ENCODE data around the gene MCC.

Gene MCC

DNA sequence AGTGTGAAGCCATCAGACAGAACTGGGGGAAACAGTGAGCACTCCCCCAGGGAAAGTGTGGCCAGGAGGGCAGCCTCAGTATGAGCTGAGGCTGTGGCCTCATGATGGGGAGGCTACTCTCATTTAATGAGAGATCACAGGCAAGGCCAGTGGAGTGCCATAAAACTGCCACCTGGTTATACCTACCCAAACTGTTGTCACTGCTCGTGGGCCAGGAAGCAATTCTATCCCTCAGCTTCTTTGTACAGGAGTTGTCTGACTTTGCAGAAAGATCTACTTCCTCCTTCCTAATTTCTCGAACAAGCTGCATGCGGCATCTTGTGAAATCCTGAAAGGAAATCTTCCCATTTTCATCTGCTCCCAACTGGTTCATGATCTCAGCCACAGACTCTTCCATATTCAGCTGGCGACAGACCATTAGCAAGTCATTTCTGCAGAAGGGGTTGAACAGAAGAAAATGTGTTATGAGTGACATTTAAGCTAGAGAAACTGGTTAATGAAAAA, 103.4 kb downstream of the MCC start:
- Histone ChIP-seq H3K27ac (ENCODE audit: low read depth, low read length) (no peak overlapping the region), H3K36me3 (ENCODE audit: control insufficient read depth, insufficient read depth, low read length) (no peaks in the 10 kb centered on the region), H3K9ac (ENCODE audit: low read depth, low read length) (no peak overlapping the region), H3K27me3 (ENCODE audit: control insufficient read depth, insufficient read depth, low read length) (no peaks in the 10 kb centered on the region), H3K4me1 (ENCODE audit: control insufficient read depth, insufficient read depth, low read length) (no peaks in the 10 kb centered on the region), H3K4me3 (ENCODE audit: low read depth, low read length) (no peak overlapping the region), H3K9me3 (ENCODE audit: control insufficient read depth, insufficient read depth, low read length) (no peaks in the 10 kb centered on the region)

DNA sequence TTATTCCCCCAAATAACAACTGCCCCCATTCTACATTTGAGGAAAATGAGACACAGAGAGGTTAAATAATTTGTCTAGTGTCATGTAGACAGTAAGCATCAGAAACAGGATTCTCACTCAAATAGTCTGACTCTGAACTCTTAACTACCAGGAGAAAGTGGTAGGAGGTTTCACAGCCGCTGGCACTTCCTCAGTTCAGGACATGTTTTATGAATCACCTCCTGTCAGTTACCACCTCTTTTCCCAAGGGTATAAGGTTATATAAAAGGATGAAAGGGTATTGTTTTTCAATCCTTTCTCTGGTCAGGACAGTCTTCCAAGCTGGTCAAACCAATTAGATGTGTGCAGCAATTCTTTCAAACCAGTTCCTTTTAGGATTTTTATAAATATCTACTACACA, 105.5 kb downstream of the MCC start:
- no peak overlapping the region for H3K4me3 ChIP-seq (ENCODE audit: low read depth, low read length)
- no peaks in the 10 kb centered on the region for H3K9me3 ChIP-seq (ENCODE audit: control insufficient read depth, insufficient read depth, low read length)
- H3K4me1 ChIP-seq (ENCODE audit: control insufficient read depth, insufficient read depth, low read length): peaks cover 5% of the 10 kb centered on the region; the same call in 1 of the 2 replicates
- H3K27ac ChIP-seq (ENCODE audit: low read depth, low read length): no peak overlapping the region
- no peak overlapping the region for H3K9ac ChIP-seq (ENCODE audit: low read depth, low read length)
- H3K27me3 ChIP-seq (ENCODE audit: control insufficient read depth, insufficient read depth, low read length): no peaks in the 10 kb centered on the region
- H3K36me3 ChIP-seq (ENCODE audit: control insufficient read depth, insufficient read depth, low read length): no peaks in the 10 kb centered on the region

DNA sequence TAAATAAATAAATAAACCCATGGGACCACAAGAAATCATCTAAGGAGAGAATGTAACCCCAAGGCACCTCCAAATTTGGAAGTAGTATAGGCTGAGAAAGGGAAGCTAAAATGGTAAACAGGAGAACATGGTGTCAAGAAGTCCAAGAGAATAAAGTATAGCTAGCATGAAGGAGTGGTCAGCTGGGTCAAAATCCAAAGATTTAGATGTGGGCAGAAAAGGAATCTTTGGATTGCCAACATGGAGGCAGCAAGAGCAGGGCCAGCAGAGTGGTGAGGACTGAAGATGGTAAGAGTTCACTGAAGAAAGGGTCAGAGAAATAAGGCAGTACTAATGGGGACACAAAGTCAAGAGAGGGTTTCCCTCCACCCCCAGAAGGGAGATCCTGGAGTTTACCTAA, 106.5 kb downstream of the MCC start:
- Histone ChIP-seq H3K36me3 (ENCODE audit: control insufficient read depth, insufficient read depth, low read length) (no peaks in the 10 kb centered on the region), H3K9ac (ENCODE audit: low read depth, low read length) (no peak overlapping the region), H3K4me3 (ENCODE audit: low read depth, low read length) (no peak overlapping the region), H3K4me1 (ENCODE audit: control insufficient read depth, insufficient read depth, low read length) (peaks cover 5% of the 10 kb centered on the region; the same call in 1 of the 2 replicates), H3K27ac (ENCODE audit: low read depth, low read length) (no peak overlapping the region), H3K27me3 (ENCODE audit: control insufficient read depth, insufficient read depth, low read length) (no peaks in the 10 kb centered on the region), H3K9me3 (ENCODE audit: control insufficient read depth, insufficient read depth, low read length) (no peaks in the 10 kb centered on the region)

DNA sequence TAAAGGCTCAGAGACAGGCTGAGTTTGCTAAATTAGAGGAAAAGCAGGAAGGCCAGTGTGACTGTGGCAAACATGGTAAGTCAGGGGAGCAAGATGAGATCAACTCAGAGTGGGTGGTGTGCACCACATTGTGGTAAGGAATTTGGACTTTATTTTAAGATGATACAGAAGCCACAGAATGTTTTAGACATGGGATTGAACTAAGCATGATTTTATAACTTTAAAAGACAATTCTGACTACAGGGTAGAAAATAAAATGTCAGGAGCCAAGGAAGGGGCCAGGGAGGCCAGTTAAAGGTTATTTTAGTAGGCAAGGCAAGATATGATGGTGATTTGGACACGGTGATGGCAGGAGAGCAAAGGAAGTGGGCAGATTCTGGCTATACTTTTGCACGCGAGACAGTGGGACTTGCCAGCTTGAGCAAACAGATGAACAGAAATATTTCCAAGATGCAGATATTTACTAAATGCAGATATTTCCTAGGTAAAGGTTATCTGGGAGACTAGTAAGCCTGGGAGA, 107.4 kb downstream of the MCC start:
- Histone ChIP-seq H3K9me3 (ENCODE audit: control insufficient read depth, insufficient read depth, low read length) (no peaks in the 10 kb centered on the region), H3K36me3 (ENCODE audit: control insufficient read depth, insufficient read depth, low read length) (no peaks in the 10 kb centered on the region), H3K9ac (ENCODE audit: low read depth, low read length) (no peak overlapping the region), H3K27me3 (ENCODE audit: control insufficient read depth, insufficient read depth, low read length) (no peaks in the 10 kb centered on the region), H3K4me1 (ENCODE audit: control insufficient read depth, insufficient read depth, low read length) (peaks cover 5% of the 10 kb centered on the region; the same call in 1 of the 2 replicates), H3K4me3 (ENCODE audit: low read depth, low read length) (no peak overlapping the region), H3K27ac (ENCODE audit: low read depth, low read length) (no peak overlapping the region)

DNA sequence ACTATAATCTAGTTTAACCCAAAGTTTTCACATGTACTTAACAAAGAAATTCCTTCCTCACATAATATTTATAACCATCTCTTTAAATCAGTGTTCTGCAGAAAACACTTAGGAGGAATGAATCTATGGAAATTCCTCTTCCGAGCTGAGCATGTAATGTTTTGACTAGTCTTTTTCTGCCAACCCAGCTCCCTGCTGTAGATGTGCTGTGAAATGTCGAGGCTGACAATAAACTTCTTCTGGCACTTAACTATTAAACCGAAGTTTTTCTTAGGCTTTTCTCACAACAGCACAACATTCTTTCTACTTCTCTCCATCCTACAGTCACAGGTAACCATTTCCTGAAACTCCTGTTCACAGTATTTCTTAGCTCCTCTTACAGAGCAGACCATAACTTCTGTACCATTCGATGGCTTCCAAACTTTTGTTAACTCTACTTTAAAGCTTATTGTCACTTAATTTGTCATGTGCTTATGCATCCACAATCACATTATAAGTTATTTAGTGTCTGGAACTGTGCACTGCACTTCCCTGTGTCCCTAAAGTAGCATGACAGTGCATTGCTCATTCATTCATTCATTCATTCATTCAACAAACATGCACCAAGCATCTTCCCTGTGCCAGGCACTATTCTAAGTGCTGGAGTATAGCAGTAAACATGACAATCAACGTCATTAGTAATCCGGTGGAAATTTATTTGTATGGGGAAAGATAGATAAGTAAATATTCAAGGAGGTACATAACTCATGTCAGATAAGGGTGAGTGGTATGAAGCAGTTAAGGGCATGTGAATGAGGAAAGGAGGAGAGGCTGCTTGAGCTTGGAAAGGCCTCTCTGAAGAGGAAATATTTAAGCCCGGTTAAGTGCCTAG, 108.1 kb downstream of the MCC start:
- Histone ChIP-seq H3K4me1 (ENCODE audit: control insufficient read depth, insufficient read depth, low read length) (peaks cover 5% of the 10 kb centered on the region; the same call in 1 of the 2 replicates), H3K27me3 (ENCODE audit: control insufficient read depth, insufficient read depth, low read length) (no peaks in the 10 kb centered on the region), H3K27ac (ENCODE audit: low read depth, low read length) (no peak overlapping the region), H3K9me3 (ENCODE audit: control insufficient read depth, insufficient read depth, low read length) (no peaks in the 10 kb centered on the region), H3K36me3 (ENCODE audit: control insufficient read depth, insufficient read depth, low read length) (no peaks in the 10 kb centered on the region), H3K4me3 (ENCODE audit: low read depth, low read length) (no peak overlapping the region), H3K9ac (ENCODE audit: low read depth, low read length) (no peak overlapping the region)

DNA sequence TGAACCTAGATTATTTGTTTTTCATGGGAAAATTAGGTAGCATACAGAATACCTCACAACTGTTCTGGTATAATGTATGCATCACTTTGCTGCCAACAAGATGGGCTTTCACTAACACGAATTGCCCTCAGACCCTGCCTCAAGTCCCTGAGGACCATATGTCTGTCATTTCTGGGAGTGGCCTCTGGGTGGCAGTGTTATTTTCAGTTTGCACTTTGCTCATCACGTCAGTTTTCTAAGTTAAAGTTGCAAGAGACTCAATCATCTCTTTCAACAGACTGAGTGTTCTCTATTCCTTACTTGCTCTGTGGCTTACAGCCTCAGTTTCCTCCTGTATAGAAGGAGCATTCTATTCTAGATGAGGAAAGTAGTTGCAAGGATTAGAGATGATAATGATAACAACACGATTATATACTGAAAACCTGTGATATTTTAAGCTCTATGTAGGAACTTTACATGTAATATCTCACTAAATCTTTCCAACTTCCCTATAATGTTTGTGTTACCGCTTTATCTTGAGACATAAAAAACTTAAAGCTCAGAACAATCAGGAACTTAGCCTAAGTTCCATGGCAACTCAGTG, 109.2 kb downstream of the MCC start:
- Histone ChIP-seq H3K9me3 (ENCODE audit: control insufficient read depth, insufficient read depth, low read length) (no peaks in the 10 kb centered on the region), H3K27ac (ENCODE audit: low read depth, low read length) (no peak overlapping the region), H3K27me3 (ENCODE audit: control insufficient read depth, insufficient read depth, low read length) (no peaks in the 10 kb centered on the region), H3K9ac (ENCODE audit: low read depth, low read length) (no peak overlapping the region), H3K4me3 (ENCODE audit: low read depth, low read length) (no peak overlapping the region), H3K36me3 (ENCODE audit: control insufficient read depth, insufficient read depth, low read length) (no peaks in the 10 kb centered on the region), H3K4me1 (ENCODE audit: control insufficient read depth, insufficient read depth, low read length) (peaks cover 5% of the 10 kb centered on the region; the same call in 1 of the 2 replicates)

DNA sequence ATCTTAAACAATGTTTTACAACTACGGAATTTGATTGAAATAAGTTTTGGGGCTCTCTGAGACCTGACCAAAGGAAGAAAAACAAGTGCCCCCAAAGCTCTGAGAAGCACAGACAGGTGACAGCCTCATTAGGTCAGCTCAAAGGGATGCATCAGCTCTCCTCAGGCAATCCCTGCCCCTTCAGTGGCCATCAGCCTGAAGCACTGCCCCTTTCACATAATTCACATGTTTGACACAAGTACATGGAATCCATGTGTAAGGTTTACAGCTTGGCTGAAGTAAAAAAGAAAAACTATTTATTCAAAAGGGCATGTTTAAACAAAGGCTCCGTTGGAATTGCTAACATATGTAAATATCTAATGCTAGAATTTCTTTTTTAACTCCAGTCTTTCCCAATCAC, 109.7 kb downstream of the MCC start:
- Histone ChIP-seq H3K9me3 (ENCODE audit: control insufficient read depth, insufficient read depth, low read length) (no peaks in the 10 kb centered on the region), H3K9ac (ENCODE audit: low read depth, low read length) (no peak overlapping the region), H3K27me3 (ENCODE audit: control insufficient read depth, insufficient read depth, low read length) (no peaks in the 10 kb centered on the region), H3K4me3 (ENCODE audit: low read depth, low read length) (no peak overlapping the region), H3K27ac (ENCODE audit: low read depth, low read length) (no peak overlapping the region), H3K36me3 (ENCODE audit: control insufficient read depth, insufficient read depth, low read length) (no peaks in the 10 kb centered on the region), H3K4me1 (ENCODE audit: control insufficient read depth, insufficient read depth, low read length) (peaks cover 5% of the 10 kb centered on the region; the same call in 1 of the 2 replicates)

DNA sequence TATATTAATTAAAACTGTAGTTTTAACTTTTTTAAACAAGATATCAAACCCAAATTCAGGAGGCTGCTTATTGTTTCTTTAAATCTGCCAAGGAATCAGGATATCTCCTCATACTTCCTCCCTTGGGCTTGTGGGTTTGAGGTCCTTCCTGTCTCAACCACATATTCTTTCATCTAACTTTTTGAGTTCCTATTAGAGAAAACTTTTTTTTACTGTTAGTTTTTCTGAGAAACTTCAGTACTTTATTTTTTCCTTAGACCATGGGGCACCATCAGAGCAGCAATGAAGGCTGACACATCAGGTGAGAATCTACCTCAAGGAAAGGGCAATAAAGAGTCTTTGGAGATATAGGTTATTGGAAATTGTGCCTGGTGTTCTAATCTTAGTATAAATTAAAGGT, 110.2 kb downstream of the MCC start:
- Histone ChIP-seq H3K4me3 (ENCODE audit: low read depth, low read length) (no peak overlapping the region), H3K4me1 (ENCODE audit: control insufficient read depth, insufficient read depth, low read length) (peaks cover 5% of the 10 kb centered on the region; the same call in 1 of the 2 replicates), H3K9me3 (ENCODE audit: control insufficient read depth, insufficient read depth, low read length) (no peaks in the 10 kb centered on the region), H3K27me3 (ENCODE audit: control insufficient read depth, insufficient read depth, low read length) (no peaks in the 10 kb centered on the region), H3K27ac (ENCODE audit: low read depth, low read length) (no peak overlapping the region), H3K9ac (ENCODE audit: low read depth, low read length) (no peak overlapping the region), H3K36me3 (ENCODE audit: control insufficient read depth, insufficient read depth, low read length) (no peaks in the 10 kb centered on the region)

DNA sequence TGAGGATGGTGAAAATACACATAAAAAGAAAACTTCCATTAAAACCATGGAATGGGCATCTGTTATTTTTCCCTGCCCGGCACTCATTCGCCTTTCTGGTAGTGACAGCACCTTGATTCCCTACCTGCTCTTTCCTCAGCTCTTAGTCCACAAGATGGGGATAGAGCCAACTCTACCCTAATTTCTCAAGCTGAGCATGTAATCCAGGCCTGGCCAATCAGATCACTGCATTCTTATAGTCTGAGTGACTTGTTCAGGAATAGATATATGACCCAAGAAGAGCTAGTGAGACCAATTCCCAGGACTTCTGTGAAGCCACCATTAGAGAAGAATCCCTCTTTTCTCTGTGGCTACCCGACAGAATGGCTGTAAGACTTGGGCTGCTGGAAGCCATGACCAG, 111.6 kb downstream of the MCC start:
- peaks cover 5% of the 10 kb centered on the region; the same call in 1 of the 2 replicates for H3K4me1 ChIP-seq (ENCODE audit: control insufficient read depth, insufficient read depth, low read length)
- H3K9me3 ChIP-seq (ENCODE audit: control insufficient read depth, insufficient read depth, low read length): no peaks in the 10 kb centered on the region
- H3K4me3 ChIP-seq (ENCODE audit: low read depth, low read length): no peak overlapping the region
- no peaks in the 10 kb centered on the region for H3K27me3 ChIP-seq (ENCODE audit: control insufficient read depth, insufficient read depth, low read length)
- H3K9ac ChIP-seq (ENCODE audit: low read depth, low read length): no peak overlapping the region
- H3K27ac ChIP-seq (ENCODE audit: low read depth, low read length): no peak overlapping the region
- no peaks in the 10 kb centered on the region for H3K36me3 ChIP-seq (ENCODE audit: control insufficient read depth, insufficient read depth, low read length)

DNA sequence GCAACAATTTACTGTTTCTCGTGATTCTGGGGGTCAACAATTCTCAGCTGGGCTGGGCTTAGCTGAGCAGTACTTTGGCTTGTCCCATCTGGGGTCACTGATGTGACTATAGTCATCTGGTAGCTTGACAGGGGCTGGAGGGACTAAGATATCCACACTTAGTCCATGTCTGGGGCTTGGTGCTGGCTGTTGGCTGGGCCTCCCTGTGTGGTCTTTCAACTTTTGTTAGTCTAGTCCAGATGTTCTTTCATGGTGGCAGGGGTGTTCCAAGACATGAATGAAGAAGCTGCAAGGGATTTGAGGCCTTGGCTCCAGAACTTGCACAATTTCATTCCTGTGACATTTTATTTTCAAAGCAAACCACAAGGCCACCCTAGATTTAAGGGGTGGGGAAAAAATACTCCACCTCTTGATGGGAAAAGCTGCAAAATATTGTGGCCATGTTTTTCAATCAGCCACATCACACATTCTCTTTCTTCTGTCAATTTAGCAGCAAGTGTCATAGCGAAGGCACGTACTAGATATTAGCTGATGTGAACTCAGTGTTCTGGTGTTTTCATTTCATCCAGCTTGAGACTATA, 112.7 kb downstream of the MCC start:
- H3K27me3 ChIP-seq (ENCODE audit: control insufficient read depth, insufficient read depth, low read length): no peaks in the 10 kb centered on the region
- no peaks in the 10 kb centered on the region for H3K9me3 ChIP-seq (ENCODE audit: control insufficient read depth, insufficient read depth, low read length)
- no peak overlapping the region for H3K4me3 ChIP-seq (ENCODE audit: low read depth, low read length)
- H3K9ac ChIP-seq (ENCODE audit: low read depth, low read length): no peak overlapping the region
- no peaks in the 10 kb centered on the region for H3K36me3 ChIP-seq (ENCODE audit: control insufficient read depth, insufficient read depth, low read length)
- H3K27ac ChIP-seq (ENCODE audit: low read depth, low read length): no peak overlapping the region
- peaks cover 5% of the 10 kb centered on the region; the same call in 1 of the 2 replicates for H3K4me1 ChIP-seq (ENCODE audit: control insufficient read depth, insufficient read depth, low read length)
